ENCODE data around the gene PRH1. TPM values are rescaled to one million over a fixed set of nuclear protein-coding genes. Genes with fewer than 3 reads are reported as not detected.

PRH1 gene
- total RNA-seq, 4 donors from 2014 or later: 17.5 to 39.8 (median 34.3) TPM

DNA sequence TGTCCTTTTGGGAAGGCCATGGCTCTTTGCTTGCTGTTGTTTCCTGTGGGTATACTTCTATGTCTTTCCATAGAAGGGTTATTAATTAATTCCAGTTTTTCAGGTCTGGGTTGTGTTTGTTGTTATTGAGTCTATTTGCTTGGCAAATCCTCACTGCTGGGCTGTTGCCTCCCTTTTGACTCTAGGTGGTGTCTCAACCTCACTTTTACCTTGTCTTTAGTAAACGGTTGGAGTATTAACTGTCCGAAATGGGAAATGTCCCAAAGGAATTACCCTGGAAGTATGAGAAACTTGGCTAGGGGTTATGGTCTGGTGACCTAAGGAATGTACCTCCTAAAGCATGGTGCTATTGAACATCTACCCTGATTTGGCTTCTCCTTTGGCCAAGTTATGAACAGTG is 16.7 kb downstream of the PRH1 start:
- TF ChIP-seq, protein P1, sequence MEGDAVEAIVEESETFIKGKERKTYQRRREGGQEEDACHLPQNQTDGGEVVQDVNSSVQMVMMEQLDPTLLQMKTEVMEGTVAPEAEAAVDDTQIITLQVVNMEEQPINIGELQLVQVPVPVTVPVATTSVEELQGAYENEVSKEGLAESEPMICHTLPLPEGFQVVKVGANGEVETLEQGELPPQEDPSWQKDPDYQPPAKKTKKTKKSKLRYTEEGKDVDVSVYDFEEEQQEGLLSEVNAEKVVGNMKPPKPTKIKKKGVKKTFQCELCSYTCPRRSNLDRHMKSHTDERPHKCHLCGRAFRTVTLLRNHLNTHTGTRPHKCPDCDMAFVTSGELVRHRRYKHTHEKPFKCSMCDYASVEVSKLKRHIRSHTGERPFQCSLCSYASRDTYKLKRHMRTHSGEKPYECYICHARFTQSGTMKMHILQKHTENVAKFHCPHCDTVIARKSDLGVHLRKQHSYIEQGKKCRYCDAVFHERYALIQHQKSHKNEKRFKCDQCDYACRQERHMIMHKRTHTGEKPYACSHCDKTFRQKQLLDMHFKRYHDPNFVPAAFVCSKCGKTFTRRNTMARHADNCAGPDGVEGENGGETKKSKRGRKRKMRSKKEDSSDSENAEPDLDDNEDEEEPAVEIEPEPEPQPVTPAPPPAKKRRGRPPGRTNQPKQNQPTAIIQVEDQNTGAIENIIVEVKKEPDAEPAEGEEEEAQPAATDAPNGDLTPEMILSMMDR (IDR thresholded peaks at IDR 0.05; ENCODE audit: low read depth): no peak

DNA sequence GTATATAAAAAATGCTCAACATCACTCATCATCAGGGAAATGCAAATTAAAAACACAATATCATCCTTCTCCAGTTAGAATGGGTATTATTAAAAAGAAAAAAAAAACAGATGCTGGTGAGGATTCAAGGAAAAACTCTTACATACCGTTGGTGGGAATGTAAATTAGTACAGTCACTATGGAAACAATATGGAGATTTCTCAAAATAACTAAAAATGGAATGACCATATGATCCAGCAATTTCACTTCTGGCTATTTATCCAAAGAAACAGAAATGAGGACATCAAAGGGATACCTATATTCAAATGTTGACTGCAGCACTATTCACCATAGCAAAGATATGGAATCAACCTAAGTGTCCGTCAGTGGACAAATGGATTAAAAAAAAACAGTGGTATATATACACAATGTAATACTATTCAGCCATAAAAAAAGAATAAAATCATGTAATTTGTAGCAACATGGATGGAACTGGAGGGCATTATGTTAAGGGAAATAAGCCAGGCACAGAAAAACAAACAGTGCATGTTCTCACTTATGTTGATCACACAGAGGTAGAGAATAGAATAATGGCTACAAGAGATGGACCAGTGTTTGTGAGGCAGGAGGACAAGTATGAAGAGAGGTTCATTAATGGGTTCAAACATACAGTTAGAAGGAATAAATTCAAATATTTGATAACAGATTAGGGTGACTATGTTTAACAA is 20.4 kb downstream of the PRH1 start:
- TF ChIP-seq, protein P1 (IDR thresholded peaks at IDR 0.05; ENCODE audit: low read depth): no peak

DNA sequence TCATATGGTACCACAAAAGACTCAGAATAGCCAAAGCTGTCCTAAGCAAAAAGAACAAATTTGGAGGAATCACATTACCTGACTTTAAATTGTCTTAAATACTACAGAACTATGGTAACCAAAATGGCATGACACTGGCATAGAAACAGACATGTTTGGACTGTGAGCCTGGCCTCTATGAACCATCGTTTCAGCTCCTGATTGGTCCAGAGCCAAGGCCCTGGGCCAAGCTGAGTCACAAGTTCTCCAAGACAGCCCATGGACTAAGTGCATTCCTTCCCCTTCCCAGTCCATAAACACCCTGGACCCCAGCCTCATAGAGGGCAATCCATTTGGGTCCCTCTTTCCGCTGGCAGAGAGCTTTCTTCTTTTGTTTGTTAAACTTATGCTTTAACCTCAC is 22.7 kb downstream of the PRH1 start:
- TF ChIP-seq, protein P1 (IDR thresholded peaks at IDR 0.05; ENCODE audit: low read depth): no peak

DNA sequence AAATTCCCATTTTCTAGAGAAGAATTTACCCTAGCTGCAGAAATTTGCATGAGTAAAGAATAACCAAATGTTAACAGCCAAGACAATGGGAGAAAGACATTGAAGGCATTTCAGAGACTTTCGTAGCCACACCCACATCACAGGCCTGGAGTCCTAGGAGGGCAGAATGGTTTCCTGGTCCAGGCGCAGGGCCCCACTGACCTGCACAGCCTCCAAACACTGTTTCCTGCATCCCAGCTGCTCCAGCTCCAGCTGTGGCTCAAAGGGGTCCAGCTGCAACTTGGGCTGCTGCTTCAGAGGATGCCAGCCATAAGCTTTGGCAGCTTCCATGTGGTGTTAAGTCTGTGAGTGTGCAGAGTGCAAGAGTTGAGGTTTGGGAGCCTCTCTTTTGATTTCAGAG is 28.2 kb downstream of the PRH1 start:
- TF ChIP-seq, protein P1 (IDR thresholded peaks at IDR 0.05; ENCODE audit: low read depth): no peak

DNA sequence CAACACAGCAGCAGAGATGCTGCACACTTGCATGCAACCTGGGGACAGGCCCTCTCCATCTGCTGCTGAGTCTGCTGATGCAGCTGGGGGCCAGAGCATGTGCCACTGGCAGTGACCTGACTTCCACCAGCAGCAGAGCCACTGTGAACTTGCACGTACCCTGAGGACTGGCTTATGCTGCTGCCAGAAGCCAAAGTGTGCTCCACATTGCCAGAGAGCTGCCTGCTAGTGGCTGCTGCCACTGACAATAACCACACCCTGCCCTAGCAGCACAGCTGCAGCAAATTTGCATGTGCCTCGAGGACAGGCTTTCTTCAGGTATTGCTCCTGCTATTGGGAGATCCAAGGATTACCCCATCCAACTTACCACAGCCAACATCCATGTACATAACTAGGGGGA is 30.3 kb downstream of the PRH1 start:
- TF ChIP-seq, protein P1 (IDR thresholded peaks at IDR 0.05; ENCODE audit: low read depth): no peak

DNA sequence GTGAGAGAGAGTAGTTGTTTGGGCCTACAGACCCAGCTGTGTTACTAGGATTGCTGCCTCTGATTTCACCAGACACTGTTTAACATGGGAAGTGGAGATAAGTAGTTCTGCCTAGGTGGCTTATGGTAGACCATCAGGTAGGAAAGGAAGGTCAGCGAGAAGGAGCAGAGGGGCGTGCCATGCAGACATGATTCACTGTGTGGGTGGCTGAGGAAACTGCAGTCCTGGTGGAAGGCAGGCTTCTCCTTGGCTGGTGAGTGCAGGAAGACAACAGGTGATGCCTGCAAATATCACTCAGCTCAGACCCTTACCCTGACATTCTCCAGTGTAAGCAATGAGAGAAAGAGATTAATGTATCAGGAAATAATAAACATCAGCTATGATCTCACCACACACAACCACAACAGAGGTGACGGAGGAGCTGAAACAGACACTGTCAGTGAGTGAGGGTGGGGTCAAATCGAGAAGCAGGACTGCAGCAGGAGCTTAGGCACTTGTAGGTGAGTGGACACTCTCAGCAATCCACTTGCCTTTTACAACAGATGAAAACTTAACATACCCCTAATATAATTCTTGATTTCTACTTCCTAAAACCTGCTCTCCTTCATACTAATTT is 32.7 kb downstream of the PRH1 start:
- TF ChIP-seq, protein P1 (IDR thresholded peaks at IDR 0.05; ENCODE audit: low read depth): no peak

DNA sequence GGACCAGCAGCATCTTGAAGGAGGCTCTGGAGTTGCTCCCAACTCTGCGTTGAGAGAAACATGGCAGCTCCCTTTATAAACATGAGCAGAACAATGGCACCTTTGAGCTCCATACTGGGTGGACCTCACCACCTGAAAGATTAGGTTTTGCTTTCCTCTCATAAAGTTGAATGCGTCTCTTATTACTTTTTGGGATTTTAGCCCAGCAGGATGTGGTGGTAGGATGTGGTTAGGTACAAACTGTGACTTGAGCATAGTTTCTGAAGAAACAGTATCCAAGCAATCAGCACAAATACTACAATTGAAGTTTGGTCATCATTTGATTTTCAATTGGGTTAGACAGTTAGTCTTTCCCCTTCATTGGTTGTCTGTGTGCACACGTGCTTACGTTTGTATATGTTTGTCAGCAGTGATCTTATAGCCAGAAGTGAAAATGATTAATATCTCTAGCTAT is 34.6 kb downstream of the PRH1 start, which contains the start of gene PRR4:
Gene PRR4 (minus strand): TSS at position 51 of the 454 bp plus-strand sequence. CDS start 38 bp downstream, at position 13.
- TF ChIP-seq, protein P1 (IDR thresholded peaks at IDR 0.05; ENCODE audit: low read depth): no peak

Data from subcutaneous adipose tissue (tissue), 4 donors.